Neural cell (in vitro differentiated cells): ENCODE results near the gene ACSL5.

ENCODE experiments used
- EP300 ChIP-seq: fragments of 450-650 bp; conservative IDR thresholded peaks from 2 replicates; pipeline ENCODE4 v1.6.1; 2014; ENCODE audit warnings: antibody characterized with exemption, mild to moderate bottlenecking, moderate library complexity; ENCODE audit not compliant: poor library complexity, severe bottlenecking
- EZH2 ChIP-seq: fragments of 200-600, 300-800 bp; shearing (Covaris generic), sonication (generic); IDR thresholded peaks from 2 replicates; pipeline ENCODE4 v1.6.1; 2014; ENCODE audit warnings: antibody characterized with exemption, low read length, borderline replicate concordance, mild to moderate bottlenecking; ENCODE audit not compliant: insufficient read depth, poor library complexity, severe bottlenecking
- MXI1 ChIP-seq: fragments of 450-650 bp; conservative IDR thresholded peaks from 2 replicates; pipeline ENCODE4 v1.6.1; 2014; ENCODE audit warnings: antibody characterized with exemption, mild to moderate bottlenecking; ENCODE audit not compliant: poor library complexity, severe bottlenecking
- POLR2AphosphoS5 ChIP-seq: IDR thresholded peaks from 2 replicates; pipeline ENCODE4 v1.6.1; 2012
- RAD21 ChIP-seq: fragments of 450-650 bp; conservative IDR thresholded peaks from 2 replicates; pipeline ENCODE4 v1.6.1; 2014; ENCODE audit warnings: antibody characterized with exemption, mild to moderate bottlenecking, moderate library complexity
- SMC3 ChIP-seq: fragments of 450-650 bp; conservative IDR thresholded peaks from 2 replicates; pipeline ENCODE4 v1.6.1; 2014; ENCODE audit warnings: antibody characterized with exemption, mild to moderate bottlenecking, moderate library complexity; ENCODE audit not compliant: poor library complexity
- TAF1 ChIP-seq: IDR thresholded peaks from 2 replicates; pipeline ENCODE4 v1.6.1; 2012; ENCODE audit warnings: low read depth
- TF ChIP-seq, protein P1 (sequence below): fragments of 450-650 bp; IDR thresholded peaks from 2 replicates; pipeline ENCODE4 v1.5.1; 2014; ENCODE audit warnings: antibody characterized with exemption, mild to moderate bottlenecking, moderate library complexity; ENCODE audit not compliant: poor library complexity, severe bottlenecking
- TF ChIP-seq, protein P2 (sequence below): IDR thresholded peaks from 2 replicates; pipeline ENCODE4 v1.6.1; 2012; ENCODE audit warnings: borderline replicate concordance

- TF ChIP-seq, protein P1, sequence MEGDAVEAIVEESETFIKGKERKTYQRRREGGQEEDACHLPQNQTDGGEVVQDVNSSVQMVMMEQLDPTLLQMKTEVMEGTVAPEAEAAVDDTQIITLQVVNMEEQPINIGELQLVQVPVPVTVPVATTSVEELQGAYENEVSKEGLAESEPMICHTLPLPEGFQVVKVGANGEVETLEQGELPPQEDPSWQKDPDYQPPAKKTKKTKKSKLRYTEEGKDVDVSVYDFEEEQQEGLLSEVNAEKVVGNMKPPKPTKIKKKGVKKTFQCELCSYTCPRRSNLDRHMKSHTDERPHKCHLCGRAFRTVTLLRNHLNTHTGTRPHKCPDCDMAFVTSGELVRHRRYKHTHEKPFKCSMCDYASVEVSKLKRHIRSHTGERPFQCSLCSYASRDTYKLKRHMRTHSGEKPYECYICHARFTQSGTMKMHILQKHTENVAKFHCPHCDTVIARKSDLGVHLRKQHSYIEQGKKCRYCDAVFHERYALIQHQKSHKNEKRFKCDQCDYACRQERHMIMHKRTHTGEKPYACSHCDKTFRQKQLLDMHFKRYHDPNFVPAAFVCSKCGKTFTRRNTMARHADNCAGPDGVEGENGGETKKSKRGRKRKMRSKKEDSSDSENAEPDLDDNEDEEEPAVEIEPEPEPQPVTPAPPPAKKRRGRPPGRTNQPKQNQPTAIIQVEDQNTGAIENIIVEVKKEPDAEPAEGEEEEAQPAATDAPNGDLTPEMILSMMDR, result no peak
- TF ChIP-seq RAD21, result no peak
- TF ChIP-seq POLR2AphosphoS5, result no peak
- TF ChIP-seq EZH2, result no peak
- TF ChIP-seq, protein P2, sequence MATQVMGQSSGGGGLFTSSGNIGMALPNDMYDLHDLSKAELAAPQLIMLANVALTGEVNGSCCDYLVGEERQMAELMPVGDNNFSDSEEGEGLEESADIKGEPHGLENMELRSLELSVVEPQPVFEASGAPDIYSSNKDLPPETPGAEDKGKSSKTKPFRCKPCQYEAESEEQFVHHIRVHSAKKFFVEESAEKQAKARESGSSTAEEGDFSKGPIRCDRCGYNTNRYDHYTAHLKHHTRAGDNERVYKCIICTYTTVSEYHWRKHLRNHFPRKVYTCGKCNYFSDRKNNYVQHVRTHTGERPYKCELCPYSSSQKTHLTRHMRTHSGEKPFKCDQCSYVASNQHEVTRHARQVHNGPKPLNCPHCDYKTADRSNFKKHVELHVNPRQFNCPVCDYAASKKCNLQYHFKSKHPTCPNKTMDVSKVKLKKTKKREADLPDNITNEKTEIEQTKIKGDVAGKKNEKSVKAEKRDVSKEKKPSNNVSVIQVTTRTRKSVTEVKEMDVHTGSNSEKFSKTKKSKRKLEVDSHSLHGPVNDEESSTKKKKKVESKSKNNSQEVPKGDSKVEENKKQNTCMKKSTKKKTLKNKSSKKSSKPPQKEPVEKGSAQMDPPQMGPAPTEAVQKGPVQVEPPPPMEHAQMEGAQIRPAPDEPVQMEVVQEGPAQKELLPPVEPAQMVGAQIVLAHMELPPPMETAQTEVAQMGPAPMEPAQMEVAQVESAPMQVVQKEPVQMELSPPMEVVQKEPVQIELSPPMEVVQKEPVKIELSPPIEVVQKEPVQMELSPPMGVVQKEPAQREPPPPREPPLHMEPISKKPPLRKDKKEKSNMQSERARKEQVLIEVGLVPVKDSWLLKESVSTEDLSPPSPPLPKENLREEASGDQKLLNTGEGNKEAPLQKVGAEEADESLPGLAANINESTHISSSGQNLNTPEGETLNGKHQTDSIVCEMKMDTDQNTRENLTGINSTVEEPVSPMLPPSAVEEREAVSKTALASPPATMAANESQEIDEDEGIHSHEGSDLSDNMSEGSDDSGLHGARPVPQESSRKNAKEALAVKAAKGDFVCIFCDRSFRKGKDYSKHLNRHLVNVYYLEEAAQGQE, result no peak
- TF ChIP-seq TAF1, result no peak
- TF ChIP-seq SMC3, result no peak
- TF ChIP-seq EP300, result no peak
- no peak for TF ChIP-seq MXI1
These were observed 35.8 kb downstream of the ACSL5 start for GRCh38 chr10:112409755-112410154.
